Stimulated activated CD4-positive, alpha-beta T cell treated with anti-CD3 and anti-CD28 coated beads, Interleukin-1b, Interleukin-23, amount 100 ng/mL, for 24 hours (primary cell): Measurements from ENCODE around the gene CPPED1.
"Not testable (repeated sequence)": the region's sequence is repeated elsewhere in the genome, so short reads cannot be mapped to it uniquely, and the experiment has no call there.

Source experiments
- DNase-seq, 4 experiments: peaks; one replicate each; pipeline ENCODE4 v3.0.0-alpha.2; 2020; ENCODE audit warnings: low read depth in 4 of 4, low spot score in 1 of 4

The CPPED1 gene

GRCh38 chr16:12803203-12804093 is at the start of gene CPPED1:
Gene CPPED1, minus strand, starts transcription at chr16:12803887. Its CDS starts 111 bp downstream, at chr16:12803776.
- peak; percentile 74 to 87 (median 84) for DNase-seq

GRCh38 chr16:12850186-12850585 is 46.5 kb upstream of the CPPED1 start:
- DNase-seq = no peak

GRCh38 chr16:12846592-12846991 is 42.9 kb upstream of the CPPED1 start:
- no peak for DNase-seq

GRCh38 chr16:12845282-12845681 is 41.6 kb upstream of the CPPED1 start:
- no peak for DNase-seq

- DNase-seq = no peak
Observed at GRCh38 chr16:12837756-12838155, 34.1 kb upstream of the CPPED1 start.

- no peak for DNase-seq
Observed at GRCh38 chr16:12837291-12837690, 33.6 kb upstream of the CPPED1 start.

GRCh38 chr16:12833926-12834325 is 30.2 kb upstream of the CPPED1 start:
- DNase-seq = no peak

- no peak for DNase-seq
Observed at GRCh38 chr16:12829096-12829888, 25.6 kb upstream of the CPPED1 start.

- DNase-seq = no peak
Observed at GRCh38 chr16:12828206-12828605, 24.5 kb upstream of the CPPED1 start.

- DNase-seq = no peak
Observed at GRCh38 chr16:12826559-12826958, 22.9 kb upstream of the CPPED1 start.

- DNase-seq = peak; percentile 67 to 75 (median 68)
Observed at GRCh38 chr16:12819126-12820117, 15.7 kb upstream of the CPPED1 start.

- DNase-seq = no peak
Observed at GRCh38 chr16:12818326-12818725, 14.6 kb upstream of the CPPED1 start.

GRCh38 chr16:12816791-12817214 is 13.1 kb upstream of the CPPED1 start:
- not testable (repeated sequence) for DNase-seq

GRCh38 chr16:12815361-12815760 is 11.7 kb upstream of the CPPED1 start:
- DNase-seq = no peak

- DNase-seq = not testable (repeated sequence)
Observed at GRCh38 chr16:12813734-12814133, 10.0 kb upstream of the CPPED1 start.

- DNase-seq = not testable (repeated sequence)
Observed at GRCh38 chr16:12813321-12813720, 9.6 kb upstream of the CPPED1 start.

- DNase-seq = no peak
Observed at GRCh38 chr16:12811441-12812383, 8.0 kb upstream of the CPPED1 start.

GRCh38 chr16:12805066-12805465 is 1.4 kb upstream of the CPPED1 start:
- no peak for DNase-seq

- no peak for DNase-seq
Observed at GRCh38 chr16:12804395-12804794, 708 bp upstream of the CPPED1 start.

- no peak for DNase-seq
Observed at GRCh38 chr16:12802661-12803060, 1.0 kb downstream of the CPPED1 start.
